Keratinocyte (primary cell): Measurements from ENCODE around the gene RARS1. TPM values are rescaled to one million over a fixed set of nuclear protein-coding genes. Genes with fewer than 3 reads are reported as not detected.
"Not testable (repeated sequence)": the region's sequence is repeated elsewhere in the genome, so short reads cannot be mapped to it uniquely, and the experiment has no call there.

ENCODE experiments used
- DNase-seq: peaks from one replicate; pipeline ENCODE4 v3.0.0-alpha.2; 2011; ENCODE audit warnings: low read depth, missing footprints, low spot score
- FAIRE-seq: peaks from 2 replicates; lab custom pipeline; 2011; peaks lifted over from hg19 to GRCh38; lab: Jason Lieb, UNC
- H2AFZ ChIP-seq: 2 replicates; pipeline ENCODE4 v1.6.0; 2012; ENCODE audit warnings: low read length, control low read depth, inconsistent platforms; ENCODE audit not compliant: control insufficient read depth
- H3K27ac ChIP-seq: 2 replicates; pipeline ENCODE4 v1.5.1; 2011; ENCODE audit warnings: low read length; ENCODE audit not compliant: control insufficient read depth, insufficient read depth
- H3K27me3 ChIP-seq: 3 replicates; pipeline ENCODE4 v1.6.0; 2011; ENCODE audit warnings: low read length; ENCODE audit not compliant: control insufficient read depth, insufficient read depth; ENCODE audit errors: extremely low read depth
- H3K36me3 ChIP-seq, 2 experiments: 2 replicates in 1 of 2; 3 replicates in 1 of 2; pipeline ENCODE4 v1.5.1; 2011; ENCODE audit warnings: low read length in 2 of 2, mild to moderate bottlenecking in 1 of 2; ENCODE audit not compliant: control insufficient read depth in 2 of 2, insufficient read depth in 2 of 2; ENCODE audit errors: extremely low read depth in 1 of 2
- H3K4me1 ChIP-seq: 3 replicates; pipeline ENCODE4 v1.5.1; 2011; ENCODE audit warnings: low read length; ENCODE audit not compliant: control insufficient read depth, insufficient read depth; ENCODE audit errors: extremely low read depth
- H3K4me2 ChIP-seq: 3 replicates; pipeline ENCODE4 v1.6.0; 2011; ENCODE audit warnings: low read depth, low read length; ENCODE audit not compliant: control insufficient read depth, insufficient read depth; ENCODE audit errors: extremely low read depth
- H3K4me3 ChIP-seq, 3 experiments: fragments of 200-600 bp in 1 of 3; sonication (generic) in 1 of 3; 2 replicates in 2 of 3; 3 replicates in 1 of 3; pipeline ENCODE4 v1.5.1; 2011 to 2016; ENCODE audit warnings: low read length in 3 of 3, mild to moderate bottlenecking in 3 of 3, control low read depth in 2 of 3, inconsistent platforms in 1 of 3, low read depth in 1 of 3, mixed read lengths in 1 of 3, mixed run types in 1 of 3, moderate library complexity in 1 of 3; ENCODE audit not compliant: control insufficient read depth in 2 of 3, insufficient read depth in 2 of 3; ENCODE audit errors: extremely low read depth in 1 of 3
- H3K79me2 ChIP-seq: 2 replicates; pipeline ENCODE4 v1.6.0; 2012; ENCODE audit warnings: low read length; ENCODE audit not compliant: control insufficient read depth, insufficient read depth
- H3K9ac ChIP-seq: 3 replicates; pipeline ENCODE4 v1.6.0; 2011; ENCODE audit warnings: low read length; ENCODE audit not compliant: control insufficient read depth, insufficient read depth; ENCODE audit errors: extremely low read depth
- H3K9me1 ChIP-seq: 3 replicates; pipeline ENCODE4 v1.6.0; 2011; ENCODE audit warnings: low read length; ENCODE audit not compliant: control insufficient read depth, insufficient read depth; ENCODE audit errors: extremely low read depth
- H3K9me3 ChIP-seq: 2 replicates; pipeline ENCODE4 v1.5.1; 2012; ENCODE audit warnings: low read depth, low read length; ENCODE audit not compliant: control insufficient read depth
- H4K20me1 ChIP-seq: 3 replicates; pipeline ENCODE4 v1.6.0; 2011; ENCODE audit warnings: low read length; ENCODE audit not compliant: control insufficient read depth, insufficient read depth; ENCODE audit errors: extremely low read depth
- CTCF ChIP-seq, 3 experiments: IDR thresholded peaks in 1 of 3; conservative IDR thresholded peaks in 1 of 3; optimal IDR thresholded peaks in 1 of 3; 2 replicates in 2 of 3; 3 replicates in 1 of 3; pipeline versions ENCODE3 to v1.5.1; 2011; ENCODE audit warnings: low read length in 3 of 3, mild to moderate bottlenecking in 3 of 3, moderate library complexity in 2 of 3, control low read depth in 1 of 3, inconsistent platforms in 1 of 3; ENCODE audit not compliant: insufficient read depth in 2 of 3; ENCODE audit errors: extremely low read depth in 1 of 3
- EZH2 ChIP-seq: IDR thresholded peaks from one replicate; pipeline ENCODE4 v1.6.1; 2012; ENCODE audit warnings: inconsistent platforms, mild to moderate bottlenecking, low read length, moderate library complexity
- dilution Hi-C: fragments of 300-500 bp; cut with MboI; formaldehyde crosslinking; loops from one replicate; pipeline ENCODE4 v1.7.0; 2020; ENCODE audit warnings: low sequenced_read_pairs; ENCODE audit not compliant: extremely low pct_ligation_motif_present
- polyA plus RNA-seq, 5 experiments: library from polyadenylated mRNA; depleted of rRNA in 3 of 5; stranded (reverse) in 3 of 5; stranded (forward) in 1 of 5; unstranded in 1 of 5; fragments of >200 nt; gene quantifications; 1 replicate in 1 of 5; 2 replicates in 3 of 5; 3 replicates in 1 of 5; pipeline versions ENCODE4 v1.2.1 to v1.2.3, GENCODE V29; 2011 to 2012; ENCODE audit warnings: missing spikeins in 2 of 5, low read depth in 1 of 5, low replicate concordance in 1 of 5

Gene RARS1
- polyA plus RNA-seq, 1 donor (not counting 4 experiments of a cell fraction or from before 2014, with no cell fraction given) = 128 TPM

GRCh38 chr5:168531191-168531590 lies 44.9 kb downstream of the RARS1 start:
- no peak for TF ChIP-seq EZH2
- TF ChIP-seq CTCF (optimal IDR thresholded peaks at IDR 0.05 in 1 of 3, IDR thresholded peaks at IDR 0.05 in 1 of 3, conservative IDR thresholded peaks at IDR 0.05 in 1 of 3; ENCODE audit: extremely low read depth in 1 of 3, insufficient read depth in 2 of 3, low read length in 3 of 3) = no peak
- Histone ChIP-seq H4K20me1 (no peaks in the 10 kb centered on the region), H3K9me1 (no peaks in the 10 kb centered on the region), H3K79me2 (no peaks in the 10 kb centered on the region), H2AFZ (no peak overlapping the region), H3K27ac (no peak overlapping the region), H3K36me3 (peaks cover 0 to 2% of the 10 kb centered on the region in 2 experiments), H3K4me1 (no peaks in the 10 kb centered on the region), H3K9me3 (peaks cover 2% of the 10 kb centered on the region), H3K4me3 (no peak overlapping the region), H3K27me3 (peaks cover 40% of the 10 kb centered on the region), H3K9ac (no peak overlapping the region), H3K4me2 (no peak overlapping the region)
- DNase-seq (no peak), FAIRE-seq (no peak)
- dilution Hi-C loops = no loop called here

DNA sequence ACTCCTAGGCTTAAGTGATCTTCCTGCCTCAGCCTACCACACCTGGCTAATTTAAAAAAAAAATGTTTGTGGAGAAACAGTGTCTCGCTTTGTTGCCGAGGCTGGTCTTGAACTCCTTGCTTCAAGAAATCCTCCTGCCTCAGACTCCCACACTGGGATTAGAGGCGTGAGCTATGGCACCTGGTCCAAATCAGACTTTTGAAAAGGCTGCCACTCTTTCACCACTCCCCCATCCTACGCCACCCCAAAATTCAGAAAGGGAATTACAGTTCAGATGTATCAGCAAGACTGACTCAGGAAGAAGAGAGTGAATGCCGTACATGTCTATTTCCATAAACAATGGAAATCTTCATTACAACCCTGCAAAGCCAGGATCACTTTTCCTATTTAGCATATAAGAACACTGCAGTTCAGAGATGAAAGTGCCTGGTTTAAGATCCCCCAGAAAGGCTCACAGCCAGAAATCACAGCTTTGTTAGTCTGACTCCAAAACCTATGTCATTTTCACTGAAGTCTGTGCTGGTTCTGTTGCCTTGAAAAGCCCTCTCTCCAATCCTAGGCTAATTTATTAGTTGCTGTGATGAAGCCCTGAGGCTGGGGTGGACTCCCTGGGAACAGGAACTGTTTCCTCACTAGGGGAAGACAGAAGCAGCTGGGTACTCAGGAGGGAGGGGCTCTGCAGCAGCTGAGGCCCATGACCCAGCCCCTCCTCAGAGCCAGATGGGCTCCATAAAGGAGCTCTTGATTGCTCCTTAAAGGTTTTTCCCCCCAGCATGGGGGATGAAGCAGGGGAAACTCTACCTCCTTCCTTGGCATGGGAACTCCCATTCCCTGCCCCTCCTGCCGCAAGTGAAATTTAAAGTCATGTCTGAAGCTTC lies 46.0 kb downstream of the RARS1 start:
- Histone ChIP-seq H3K36me3 (peaks cover 0 to 2% of the 10 kb centered on the region in 2 experiments), H3K9me3 (peaks cover 2% of the 10 kb centered on the region), H3K4me2 (no peak overlapping the region), H3K27me3 (peaks cover 40% of the 10 kb centered on the region), H3K9ac (no peak overlapping the region), H3K4me1 (no peaks in the 10 kb centered on the region), H3K9me1 (no peaks in the 10 kb centered on the region), H3K27ac (no peak overlapping the region), H3K79me2 (no peaks in the 10 kb centered on the region), H3K4me3 (no peak overlapping the region), H2AFZ (no peak overlapping the region), H4K20me1 (no peaks in the 10 kb centered on the region)
- dilution Hi-C loops = no loop called here
- no peak for TF ChIP-seq CTCF (optimal IDR thresholded peaks at IDR 0.05 in 1 of 3, IDR thresholded peaks at IDR 0.05 in 1 of 3, conservative IDR thresholded peaks at IDR 0.05 in 1 of 3; ENCODE audit: extremely low read depth in 1 of 3, insufficient read depth in 2 of 3, low read length in 3 of 3)
- TF ChIP-seq EZH2 = no peak
- DNase-seq = no peak
- FAIRE-seq = no peak

DNA sequence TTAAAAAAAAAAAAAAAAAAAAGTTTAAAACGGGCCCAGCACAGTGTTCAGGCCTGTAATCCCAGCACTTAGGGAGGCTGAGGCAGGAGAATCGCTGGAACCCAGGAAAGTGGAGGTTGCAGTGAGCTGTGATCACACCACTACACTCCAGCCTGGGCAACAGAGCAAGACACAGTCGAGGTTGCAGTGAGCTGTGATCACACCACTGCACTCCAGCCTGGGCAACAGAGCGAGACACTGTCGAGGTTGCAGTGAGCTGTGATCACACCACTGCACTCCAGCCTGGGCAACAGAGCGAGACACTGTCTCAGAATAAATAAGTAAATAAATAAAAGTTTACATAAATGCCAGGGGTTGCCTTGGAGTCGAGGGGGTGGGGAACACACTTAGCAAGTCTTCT lies 48.1 kb downstream of the RARS1 start:
- FAIRE-seq, H3K36me3 ChIP-seq, H4K20me1 ChIP-seq, H3K27ac ChIP-seq, H3K79me2 ChIP-seq, DNase-seq, H3K9me1 ChIP-seq, H3K4me3 ChIP-seq, H3K4me1 ChIP-seq, H3K9ac ChIP-seq, H2AFZ ChIP-seq, H3K9me3 ChIP-seq, H3K4me2 ChIP-seq, dilution Hi-C loops: not testable (repeated sequence)
- peaks cover 30% of the 10 kb centered on the region for H3K27me3 ChIP-seq
